ENCODE measurements around the gene SPATS2.

DNA sequence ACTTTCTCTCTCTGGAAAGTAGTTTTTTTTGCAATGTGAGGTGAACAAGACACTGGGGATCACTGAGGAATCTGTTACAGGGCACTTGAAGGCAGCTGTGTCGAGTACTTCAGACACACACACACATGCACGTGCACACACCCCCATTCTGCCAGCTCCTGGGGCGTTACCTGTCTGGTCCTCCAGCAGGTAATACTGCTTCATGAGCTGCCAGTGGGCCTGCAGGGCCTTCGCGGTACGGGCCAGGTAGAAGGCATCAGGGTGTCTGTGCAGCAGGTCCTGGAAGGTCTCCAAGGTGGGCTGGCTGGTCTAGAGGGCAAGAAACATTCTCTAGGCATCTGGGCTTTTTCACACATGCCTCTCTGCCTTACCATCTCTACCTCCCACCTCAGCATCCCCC, 195.6 kb downstream of the SPATS2 start:
- TF ChIP-seq, protein P1, sequence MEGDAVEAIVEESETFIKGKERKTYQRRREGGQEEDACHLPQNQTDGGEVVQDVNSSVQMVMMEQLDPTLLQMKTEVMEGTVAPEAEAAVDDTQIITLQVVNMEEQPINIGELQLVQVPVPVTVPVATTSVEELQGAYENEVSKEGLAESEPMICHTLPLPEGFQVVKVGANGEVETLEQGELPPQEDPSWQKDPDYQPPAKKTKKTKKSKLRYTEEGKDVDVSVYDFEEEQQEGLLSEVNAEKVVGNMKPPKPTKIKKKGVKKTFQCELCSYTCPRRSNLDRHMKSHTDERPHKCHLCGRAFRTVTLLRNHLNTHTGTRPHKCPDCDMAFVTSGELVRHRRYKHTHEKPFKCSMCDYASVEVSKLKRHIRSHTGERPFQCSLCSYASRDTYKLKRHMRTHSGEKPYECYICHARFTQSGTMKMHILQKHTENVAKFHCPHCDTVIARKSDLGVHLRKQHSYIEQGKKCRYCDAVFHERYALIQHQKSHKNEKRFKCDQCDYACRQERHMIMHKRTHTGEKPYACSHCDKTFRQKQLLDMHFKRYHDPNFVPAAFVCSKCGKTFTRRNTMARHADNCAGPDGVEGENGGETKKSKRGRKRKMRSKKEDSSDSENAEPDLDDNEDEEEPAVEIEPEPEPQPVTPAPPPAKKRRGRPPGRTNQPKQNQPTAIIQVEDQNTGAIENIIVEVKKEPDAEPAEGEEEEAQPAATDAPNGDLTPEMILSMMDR (IDR thresholded peaks at IDR 0.05; ENCODE audit: insufficient read depth, low read length, poor library complexity, severe bottlenecking) = no peak
- TF ChIP-seq EZH2phosphoT487 (conservative IDR thresholded peaks at IDR 0.05; ENCODE audit: low read length) = no peak

Data from SU-DHL-6 (cell line).